HUES48 (cell line): ENCODE data around the gene CTSS.
"Not testable (repeated sequence)": the region's sequence is repeated elsewhere in the genome, so short reads cannot be mapped to it uniquely, and the experiment has no call there.

Experiments
- H3K27ac ChIP-seq: one replicate; pipeline ENCODE4 v1.7.0; 2013; ENCODE audit warnings: low read depth, low read length, inconsistent platforms
- H3K27me3 ChIP-seq: 2 replicates; pipeline ENCODE4 v1.6.1; 2013; ENCODE audit warnings: mild to moderate bottlenecking, low read length; ENCODE audit not compliant: control insufficient read depth, insufficient read depth
- H3K36me3 ChIP-seq: 2 replicates; pipeline ENCODE4 v1.6.1; 2013; ENCODE audit warnings: low read length; ENCODE audit not compliant: control insufficient read depth, insufficient read depth
- H3K4me1 ChIP-seq: 2 replicates; pipeline ENCODE4 v1.6.1; 2013; ENCODE audit warnings: mild to moderate bottlenecking, low read length; ENCODE audit not compliant: control insufficient read depth, insufficient read depth
- H3K4me3 ChIP-seq: 2 replicates; pipeline ENCODE4 v1.5.1; 2013; ENCODE audit warnings: mild to moderate bottlenecking, low read depth, low read length
- H3K9ac ChIP-seq: 2 replicates; pipeline ENCODE4 v1.6.1; 2013; ENCODE audit warnings: mild to moderate bottlenecking, low read depth, low read length, moderate library complexity
- H3K9me3 ChIP-seq: 2 replicates; pipeline ENCODE4 v1.6.1; 2013; ENCODE audit warnings: low read length; ENCODE audit not compliant: control insufficient read depth, insufficient read depth

Gene CTSS

GRCh38 chr1:150798525-150798924, 32.9 kb upstream of the CTSS start:
- Histone ChIP-seq H3K27ac (no peak overlapping the region), H3K27me3 (no peaks in the 10 kb centered on the region), H3K36me3 (peaks cover 4% of the 10 kb centered on the region; the same call in 1 of the 2 replicates), H3K9ac (no peak overlapping the region), H3K4me1 (peaks cover 22% of the 10 kb centered on the region), H3K4me3 (no peak overlapping the region), H3K9me3 (no peaks in the 10 kb centered on the region)

DNA sequence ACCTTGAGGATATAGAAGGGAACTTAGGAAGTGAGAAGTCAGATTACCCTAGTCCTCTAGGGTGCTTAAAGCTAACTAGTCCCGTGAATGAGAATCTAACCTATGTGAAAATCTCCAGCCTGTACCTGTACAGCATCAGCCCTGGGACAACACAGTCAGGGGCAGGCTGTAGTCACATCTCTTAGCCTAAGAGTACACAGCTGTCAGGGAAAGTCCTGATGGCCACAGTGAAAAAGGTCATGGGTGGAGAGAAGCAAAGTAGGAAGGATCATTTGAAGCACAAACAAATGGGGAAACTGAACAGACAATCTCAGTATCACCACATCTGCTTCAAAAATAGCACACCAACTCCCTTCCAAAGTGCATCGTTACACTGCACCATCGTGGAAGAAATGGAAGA, 30.8 kb upstream of the CTSS start:
- Histone ChIP-seq H3K27me3 (no peaks in the 10 kb centered on the region), H3K9ac (no peak overlapping the region), H3K27ac (no peak overlapping the region), H3K9me3 (no peaks in the 10 kb centered on the region), H3K4me3 (no peak overlapping the region), H3K36me3 (peaks cover 4% of the 10 kb centered on the region; the same call in 1 of the 2 replicates), H3K4me1 (peaks cover 22% of the 10 kb centered on the region)

GRCh38 chr1:150793778-150794177, 28.2 kb upstream of the CTSS start:
- H3K27me3 ChIP-seq = not testable (repeated sequence)

GRCh38 chr1:150793221-150793620, 27.6 kb upstream of the CTSS start:
- no peak overlapping the region for H3K27ac ChIP-seq
- no peaks in the 10 kb centered on the region for H3K27me3 ChIP-seq
- H3K36me3 ChIP-seq = no peaks in the 10 kb centered on the region
- H3K9me3 ChIP-seq = no peaks in the 10 kb centered on the region
- H3K4me1 ChIP-seq = peaks cover 8% of the 10 kb centered on the region
- H3K4me3 ChIP-seq = no peak overlapping the region
- no peak overlapping the region for H3K9ac ChIP-seq

More at GRCh38 chr1:150793778-150794177, 28.2 kb upstream of the CTSS start:
- not testable (repeated sequence) for H3K9ac ChIP-seq, H3K4me3 ChIP-seq, H3K27ac ChIP-seq, H3K36me3 ChIP-seq, H3K9me3 ChIP-seq
- H3K4me1 ChIP-seq = peaks cover 14% of the 10 kb centered on the region

GRCh38 chr1:150791585-150791984, 26.0 kb upstream of the CTSS start:
- no peaks in the 10 kb centered on the region for H3K27me3 ChIP-seq
- no peak overlapping the region for H3K9ac ChIP-seq
- no peaks in the 10 kb centered on the region for H3K36me3 ChIP-seq
- H3K4me3 ChIP-seq = no peak overlapping the region
- no peaks in the 10 kb centered on the region for H3K4me1 ChIP-seq
- H3K9me3 ChIP-seq = no peaks in the 10 kb centered on the region
- no peak overlapping the region for H3K27ac ChIP-seq

- H3K9ac ChIP-seq = no peak overlapping the region
- H3K9me3 ChIP-seq = no peaks in the 10 kb centered on the region
- no peaks in the 10 kb centered on the region for H3K36me3 ChIP-seq
- H3K4me3 ChIP-seq = no peak overlapping the region
- no peaks in the 10 kb centered on the region for H3K4me1 ChIP-seq
- H3K27me3 ChIP-seq = no peaks in the 10 kb centered on the region
- no peak overlapping the region for H3K27ac ChIP-seq
Observed at GRCh38 chr1:150789396-150789795, 23.8 kb upstream of the CTSS start.

- Histone ChIP-seq H3K9me3 (no peaks in the 10 kb centered on the region), H3K4me3 (no peak overlapping the region), H3K36me3 (no peaks in the 10 kb centered on the region), H3K27ac (no peak overlapping the region), H3K27me3 (no peaks in the 10 kb centered on the region), H3K9ac (no peak overlapping the region), H3K4me1 (no peaks in the 10 kb centered on the region)
Observed at GRCh38 chr1:150788946-150789345, 23.4 kb upstream of the CTSS start.

- no peak overlapping the region for H3K27ac ChIP-seq
- H3K4me1 ChIP-seq = no peaks in the 10 kb centered on the region
- no peak overlapping the region for H3K4me3 ChIP-seq
- H3K9me3 ChIP-seq = no peaks in the 10 kb centered on the region
- no peaks in the 10 kb centered on the region for H3K27me3 ChIP-seq
- no peaks in the 10 kb centered on the region for H3K36me3 ChIP-seq
- H3K9ac ChIP-seq = no peak overlapping the region
Observed at GRCh38 chr1:150787455-150787854, 21.9 kb upstream of the CTSS start.

DNA sequence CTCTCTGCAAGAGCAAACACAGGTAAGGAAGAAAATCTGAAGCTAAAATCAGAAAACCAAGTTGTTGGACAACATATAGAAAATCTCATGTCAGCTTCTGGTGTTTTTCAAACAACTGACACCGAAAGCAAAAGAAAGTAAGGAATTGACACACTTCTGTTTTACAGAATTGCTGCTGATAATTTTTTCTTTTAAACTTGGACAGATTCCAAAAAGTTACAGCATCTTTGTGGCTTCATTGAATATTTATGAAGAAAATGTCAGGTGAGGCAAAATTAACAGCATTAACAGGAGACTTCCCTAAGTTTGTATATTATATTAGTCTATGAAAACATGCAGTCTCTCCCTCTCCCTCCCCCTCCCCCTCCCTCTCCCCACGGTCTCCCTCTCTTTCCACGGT, 14.9 kb upstream of the CTSS start:
- no peak overlapping the region for H3K4me3 ChIP-seq
- peaks cover 5% of the 10 kb centered on the region for H3K9me3 ChIP-seq
- no peaks in the 10 kb centered on the region for H3K4me1 ChIP-seq
- H3K36me3 ChIP-seq = no peaks in the 10 kb centered on the region
- H3K27ac ChIP-seq = no peak overlapping the region
- H3K27me3 ChIP-seq = no peaks in the 10 kb centered on the region
- no peak overlapping the region for H3K9ac ChIP-seq

- H3K27ac ChIP-seq = no peak overlapping the region
- H3K9ac ChIP-seq = no peak overlapping the region
- H3K36me3 ChIP-seq = no peaks in the 10 kb centered on the region
- no peaks in the 10 kb centered on the region for H3K27me3 ChIP-seq
- no peaks in the 10 kb centered on the region for H3K4me1 ChIP-seq
- H3K9me3 ChIP-seq = peaks cover 5% of the 10 kb centered on the region
- no peak overlapping the region for H3K4me3 ChIP-seq
Observed at GRCh38 chr1:150778409-150778808, 12.8 kb upstream of the CTSS start.

DNA sequence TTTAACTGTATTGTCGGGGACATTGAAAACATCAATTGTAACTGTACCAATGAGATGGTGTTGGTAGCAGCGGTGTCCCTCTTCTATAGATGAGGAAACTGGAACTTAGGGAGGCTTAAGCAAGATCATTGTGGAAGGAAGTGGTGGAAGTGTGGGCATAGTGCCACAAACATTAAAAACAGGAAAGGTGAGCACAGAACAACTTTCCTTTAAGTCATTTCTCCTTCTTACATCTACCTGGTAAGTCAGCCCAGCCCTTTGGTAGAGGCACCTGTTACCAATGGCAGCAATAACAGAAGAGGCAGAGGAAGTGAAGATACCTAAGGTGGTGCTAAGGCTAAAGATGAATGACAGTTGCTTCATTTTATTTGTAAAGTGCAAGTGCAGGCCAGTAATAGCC, 12.0 kb upstream of the CTSS start:
- Histone ChIP-seq H3K9me3 (peaks cover 5% of the 10 kb centered on the region), H3K27me3 (no peaks in the 10 kb centered on the region), H3K36me3 (no peaks in the 10 kb centered on the region), H3K9ac (no peak overlapping the region), H3K27ac (no peak overlapping the region), H3K4me3 (no peak overlapping the region), H3K4me1 (no peaks in the 10 kb centered on the region)

DNA sequence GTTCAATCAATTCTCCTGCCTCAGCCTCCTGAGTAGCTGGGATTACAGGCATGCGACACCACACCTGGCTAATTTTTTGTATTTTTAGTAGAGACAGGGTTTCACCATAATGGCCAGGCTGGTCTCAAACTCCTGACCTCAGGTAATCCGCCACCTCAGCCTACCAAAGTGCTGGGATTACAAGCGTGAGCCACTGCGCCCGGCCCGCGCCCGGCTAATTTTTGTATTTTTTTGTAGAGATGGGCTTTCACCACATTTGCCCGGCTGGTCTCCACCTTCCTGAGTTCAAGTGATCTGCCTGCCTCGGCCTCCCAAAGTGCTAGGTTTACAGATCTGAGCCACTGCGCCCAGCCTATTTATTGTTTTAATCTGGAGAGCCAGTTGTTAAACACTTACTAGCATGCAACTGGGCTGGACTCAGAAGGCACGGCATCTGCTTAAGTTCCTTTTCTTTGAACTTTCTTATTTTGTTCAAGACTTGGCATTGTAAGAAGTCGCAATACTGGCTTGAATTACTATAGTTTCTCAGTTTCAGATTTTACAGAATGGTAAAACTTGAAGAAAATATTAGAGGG, 10.4 kb upstream of the CTSS start:
- not testable (repeated sequence) for H3K9ac ChIP-seq, H3K27me3 ChIP-seq, H3K27ac ChIP-seq, H3K4me1 ChIP-seq, H3K36me3 ChIP-seq, H3K4me3 ChIP-seq, H3K9me3 ChIP-seq
